HEK293T (cell line): ENCODE data around the gene TTLL1.

Experiments
- CTCF ChIA-PET: fragments of 350-600 bp; formaldehyde crosslinking; extraction: SDS; loops from one replicate; lab custom pipeline; 2021; ENCODE audit warnings: antibody characterized with exemption, inconsistent platforms; lab: Yijun Ruan, JAX
- POLR2A ChIA-PET: fragments of 350-600 bp; formaldehyde crosslinking; extraction: SDS; loops from one replicate; lab custom pipeline; 2020; ENCODE audit warnings: antibody characterized with exemption, inconsistent platforms; lab: Yijun Ruan, JAX
- DNase-seq: peaks from one replicate; pipeline ENCODE4 v3.0.0; 2012; ENCODE audit warnings: mixed read lengths; ENCODE audit errors: extremely low spot score
- ARNT ChIP-seq: fragments of 450-650 bp; IDR thresholded peaks from 2 replicates; pipeline ENCODE4 v1.6.1; 2017; ENCODE audit warnings: mild to moderate bottlenecking
- BHLHE40 ChIP-seq: fragments of 450-650 bp; IDR thresholded peaks from 2 replicates; pipeline ENCODE4 v1.6.1; 2016; ENCODE audit warnings: mild to moderate bottlenecking, moderate library complexity, borderline replicate concordance
- CTBP1 ChIP-seq: fragments of 450-650 bp; IDR thresholded peaks from 2 replicates; pipeline ENCODE4 v1.6.1; 2016; ENCODE audit warnings: borderline replicate concordance
- ELF4 ChIP-seq: fragments of 450-650 bp; IDR thresholded peaks from 2 replicates; pipeline ENCODE4 v1.6.1; 2017; ENCODE audit warnings: antibody characterized with exemption
- FOXA1 ChIP-seq: fragments of 450-650 bp; IDR thresholded peaks from 2 replicates; pipeline ENCODE4 v1.6.1; 2016; ENCODE audit warnings: mild to moderate bottlenecking
- FOXK2 ChIP-seq: fragments of 450-650 bp; IDR thresholded peaks from 2 replicates; pipeline ENCODE4 v1.6.1; 2016; ENCODE audit warnings: mild to moderate bottlenecking
- FOXM1 ChIP-seq: fragments of 450-650 bp; IDR thresholded peaks from 2 replicates; pipeline ENCODE4 v1.6.1; 2017; ENCODE audit warnings: mild to moderate bottlenecking, borderline replicate concordance
- HDGF ChIP-seq: fragments of 450-650 bp; IDR thresholded peaks from 2 replicates; pipeline ENCODE4 v1.6.1; 2017; ENCODE audit warnings: antibody characterized with exemption, borderline replicate concordance
- L3MBTL2 ChIP-seq: fragments of 450-650 bp; conservative IDR thresholded peaks from 2 replicates; pipeline ENCODE4 v1.6.1; 2016; ENCODE audit warnings: mild to moderate bottlenecking
- LEF1 ChIP-seq: fragments of 450-650 bp; IDR thresholded peaks from 2 replicates; pipeline ENCODE4 v1.6.1; 2017; ENCODE audit warnings: mild to moderate bottlenecking, borderline replicate concordance
- NFRKB ChIP-seq: fragments of 450-650 bp; IDR thresholded peaks from 2 replicates; pipeline ENCODE4 v1.6.1; 2016; ENCODE audit warnings: mild to moderate bottlenecking, moderate library complexity
- SP1 ChIP-seq: fragments of 450-650 bp; IDR thresholded peaks from 2 replicates; pipeline ENCODE4 v1.6.1; 2017
- SUZ12 ChIP-seq: fragments of 450-650 bp; IDR thresholded peaks from 2 replicates; pipeline ENCODE4 v1.6.1; 2016; ENCODE audit warnings: mild to moderate bottlenecking
- TARDBP ChIP-seq: fragments of 450-650 bp; IDR thresholded peaks from 2 replicates; pipeline ENCODE4 v1.6.1; 2016
- ZNF384 ChIP-seq: fragments of 450-650 bp; IDR thresholded peaks from 2 replicates; pipeline ENCODE4 v1.6.1; 2016
- TF ChIP-seq, protein P1 (sequence below): fragments of 450-650 bp; IDR thresholded peaks from 2 replicates; pipeline ENCODE4 v1.6.1; 2016

Gene TTLL1

DNA sequence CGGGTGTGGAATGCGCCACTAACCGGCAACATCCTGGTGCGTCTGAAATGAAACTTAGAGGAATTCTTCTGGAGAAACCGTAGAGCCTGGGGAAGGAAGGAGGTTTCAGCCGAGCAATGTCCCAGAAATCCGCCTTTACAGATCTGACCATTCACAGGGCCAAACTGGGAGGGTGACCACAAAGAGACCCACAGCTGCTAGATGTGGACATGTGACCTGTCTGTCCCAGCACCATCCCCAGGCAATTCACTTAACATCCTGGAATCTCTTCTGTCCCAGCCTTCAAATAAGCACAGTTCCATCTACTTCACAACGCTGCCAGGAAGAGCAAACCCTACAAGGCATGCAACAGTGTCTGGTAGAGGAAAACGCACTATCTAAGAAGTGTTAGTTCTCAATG, 44.2 kb upstream of the TTLL1 start:
- ChIA-PET CTCF (no interaction called here), POLR2A (interaction anchor here (1.5 kb wide), 1 partner anchor 12 kb away, joined by 4 read pairs; no protein-coding TSS in a partner anchor)
- no peak for DNase-seq
- TF ChIP-seq ARNT (no peak), ZNF384 (no peak), SP1 (no peak), SUZ12 (no peak), FOXM1 (no peak), HDGF (no peak), NFRKB (no peak), ELF4 (no peak)

DNA sequence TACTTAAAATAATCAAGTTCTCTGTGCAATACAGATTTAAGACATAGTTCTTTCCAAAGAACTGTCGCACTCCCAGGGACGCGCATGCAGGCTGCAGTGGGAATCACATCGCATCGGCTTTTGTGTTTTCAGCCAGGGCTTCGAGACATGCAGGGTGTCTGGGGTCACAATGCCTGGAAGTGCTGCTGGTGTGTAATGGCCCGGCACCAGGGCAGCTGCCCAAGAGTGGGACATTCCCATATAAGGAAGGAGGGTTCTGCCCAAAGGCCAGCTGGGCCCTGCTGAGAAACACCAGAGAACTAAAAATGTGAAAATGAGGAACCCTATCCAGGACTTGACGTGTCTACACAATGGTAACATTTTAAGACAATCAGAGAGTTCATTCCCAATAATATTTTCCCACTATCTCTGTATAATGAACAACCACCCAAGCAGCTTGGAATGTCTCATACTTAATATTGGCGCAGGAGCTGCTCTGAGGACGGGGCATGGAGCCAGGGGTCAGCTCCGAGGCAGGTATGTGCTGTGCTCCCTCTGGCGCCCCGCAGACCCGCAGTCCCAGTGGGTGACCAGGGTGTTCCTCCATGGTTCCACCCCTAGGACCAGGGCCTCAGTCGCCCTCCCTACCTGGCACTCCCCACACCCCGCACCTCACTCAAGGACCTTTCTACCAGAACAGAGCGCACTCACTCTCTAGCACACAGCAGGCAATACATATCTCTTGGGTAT, 42.7 kb upstream of the TTLL1 start:
- CTCF ChIA-PET: no interaction called here
- POLR2A ChIA-PET: no interaction called here
- TF ChIP-seq ZNF384 (no peak), FOXA1 (no peak), SUZ12 (no peak), CTBP1 (no peak), TARDBP (no peak), ELF4 (no peak), FOXM1 (no peak), HDGF (no peak), LEF1 (no peak), ARNT (no peak), BHLHE40 (no peak), SP1 (no peak), L3MBTL2 (no peak), FOXK2 (no peak), NFRKB (no peak)
- TF ChIP-seq, protein P1, sequence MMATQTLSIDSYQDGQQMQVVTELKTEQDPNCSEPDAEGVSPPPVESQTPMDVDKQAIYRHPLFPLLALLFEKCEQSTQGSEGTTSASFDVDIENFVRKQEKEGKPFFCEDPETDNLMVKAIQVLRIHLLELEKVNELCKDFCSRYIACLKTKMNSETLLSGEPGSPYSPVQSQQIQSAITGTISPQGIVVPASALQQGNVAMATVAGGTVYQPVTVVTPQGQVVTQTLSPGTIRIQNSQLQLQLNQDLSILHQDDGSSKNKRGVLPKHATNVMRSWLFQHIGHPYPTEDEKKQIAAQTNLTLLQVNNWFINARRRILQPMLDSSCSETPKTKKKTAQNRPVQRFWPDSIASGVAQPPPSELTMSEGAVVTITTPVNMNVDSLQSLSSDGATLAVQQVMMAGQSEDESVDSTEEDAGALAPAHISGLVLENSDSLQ: no peak
- DNase-seq: no peak

DNA sequence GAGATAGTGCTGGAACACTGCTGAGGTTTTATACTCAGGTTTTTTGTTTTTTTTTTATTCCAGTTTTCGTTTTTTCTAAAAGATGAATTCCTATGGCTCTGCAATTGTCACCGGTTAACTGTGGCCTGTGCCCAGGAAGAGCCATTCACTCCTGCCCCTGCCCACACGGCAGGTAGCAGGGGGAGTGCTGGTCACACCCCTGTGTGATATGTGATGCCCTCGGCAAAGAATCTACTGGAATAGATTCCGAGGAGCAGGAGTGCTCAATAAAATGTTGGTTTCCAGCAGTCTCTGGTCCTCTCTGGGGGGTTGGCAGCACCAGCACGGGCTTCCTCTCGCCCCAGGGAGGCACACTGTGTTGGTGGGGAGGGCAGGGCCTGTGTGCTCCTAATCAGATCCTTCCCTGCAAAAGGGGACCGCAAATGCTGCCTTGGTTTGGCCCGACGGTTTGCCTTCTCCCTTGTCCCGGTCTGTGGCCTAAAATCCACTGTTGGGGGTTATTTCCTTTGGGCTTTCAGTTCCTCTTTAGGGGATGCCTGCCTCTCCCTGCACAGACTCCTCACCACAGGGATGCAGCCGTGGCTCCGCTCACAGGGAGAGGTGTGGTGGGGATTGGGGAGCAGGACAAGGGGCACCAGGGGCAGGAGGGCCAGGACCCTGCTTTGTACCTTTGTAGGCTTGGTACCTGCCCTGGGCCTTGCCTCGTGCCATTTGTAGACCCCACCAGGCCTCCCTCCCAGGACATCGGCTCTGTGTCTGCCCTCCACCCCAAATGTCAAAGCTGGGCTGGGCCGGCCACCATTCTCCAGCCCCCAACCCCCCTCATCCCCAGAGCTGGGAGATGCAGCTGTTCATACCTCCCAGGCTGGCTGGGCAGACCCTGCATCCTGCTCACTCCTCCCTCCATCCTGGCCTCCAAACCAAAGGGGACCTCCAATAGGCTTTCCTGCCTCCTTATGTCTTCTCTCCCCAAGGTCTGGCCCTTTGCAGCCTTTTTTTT, 40.5 kb upstream of the TTLL1 start:
- DNase-seq: no peak
- TF ChIP-seq HDGF (no peak), CTBP1 (no peak), TARDBP (no peak), SUZ12 (no peak), SP1 (no peak), FOXM1 (no peak), LEF1 (no peak), FOXK2 (no peak), BHLHE40 (no peak), ARNT (no peak), ELF4 (no peak), FOXA1 (no peak), NFRKB (no peak), ZNF384 (no peak)
- TF ChIP-seq, protein P1: no peak
- CTCF ChIA-PET: no interaction called here
- POLR2A ChIA-PET: no interaction called here

DNA sequence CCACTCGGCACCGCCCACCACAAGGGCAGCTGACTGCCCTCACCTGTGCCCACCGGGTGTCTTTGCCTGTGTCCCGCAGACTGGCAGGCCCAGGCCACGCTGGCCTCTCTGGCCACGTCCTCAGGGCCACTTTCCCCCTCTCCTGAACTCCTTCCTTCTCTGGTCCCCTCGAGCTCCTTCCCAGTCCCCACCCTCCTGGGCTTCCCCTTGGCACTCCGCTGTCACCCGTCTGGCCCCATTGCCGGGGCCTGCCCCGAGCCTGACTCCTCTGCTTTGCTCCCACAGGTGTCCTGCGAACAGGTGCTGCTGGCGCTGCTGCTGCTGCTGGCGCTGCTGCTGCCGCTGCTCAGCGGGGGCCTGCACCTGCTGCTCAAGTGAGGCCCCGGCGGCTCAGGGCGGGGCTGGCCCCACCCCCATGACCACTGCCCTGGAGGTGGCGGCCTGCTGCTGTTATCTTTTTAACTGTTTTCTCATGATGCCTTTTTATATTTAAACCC, 39.8 kb upstream of the TTLL1 start:
- TF ChIP-seq SUZ12 (no peak), TARDBP (no peak), FOXM1 (no peak), SP1 (no peak), FOXK2 (no peak)
- ChIA-PET POLR2A (no interaction called here), CTCF (interaction anchor here (1.9 kb wide), 1 partner anchor 9 kb away, joined by 5 read pairs; no protein-coding TSS in a partner anchor)
- DNase-seq: no peak

DNA sequence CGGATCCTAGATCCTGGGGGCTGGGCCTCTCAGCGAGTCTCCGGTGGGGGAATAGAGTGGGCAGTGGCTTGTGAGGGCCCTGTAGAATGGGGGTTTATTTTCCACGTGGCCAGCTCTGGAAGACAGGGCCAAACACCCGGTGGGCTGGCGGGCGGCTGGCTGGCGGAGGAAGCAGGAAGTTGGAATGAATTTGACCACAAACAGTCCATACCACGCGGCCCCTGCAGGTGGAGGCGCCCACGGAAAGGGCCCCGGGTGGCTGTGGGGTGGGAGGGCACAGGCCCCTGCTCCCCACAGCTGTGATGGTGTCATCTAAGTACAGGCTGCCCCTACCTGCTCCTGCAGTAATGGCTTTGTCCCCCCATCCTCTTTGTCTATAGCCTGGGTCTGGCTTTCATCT, 38.9 kb upstream of the TTLL1 start:
- no peak for DNase-seq
- TF ChIP-seq FOXK2 (no peak), HDGF (no peak), BHLHE40 (no peak), LEF1 (no peak), ARNT (no peak), FOXA1 (no peak), SUZ12 (no peak), SP1 (no peak), ELF4 (no peak), FOXM1 (no peak), NFRKB (no peak), ZNF384 (no peak)
- TF ChIP-seq, protein P1: no peak
- POLR2A ChIA-PET: no interaction called here
- CTCF ChIA-PET: interaction anchor here (1.9 kb wide), 1 partner anchor 10 kb away, joined by 5 read pairs; no protein-coding TSS in a partner anchor
